PC-9 (cell line): ENCODE measurements around the gene BEND3. TPM values are rescaled to one million over a fixed set of nuclear protein-coding genes. Genes with fewer than 3 reads are reported as not detected.

Experiments used
- BruUV-seq: library from RNA; stranded (reverse); fragments of 400-500 nt; replicated peaks from 2 replicates; lab custom pipeline; 2021; lab: Mats Ljungman, UMichigan
- CTCF ChIA-PET: fragments of 300-600 bp; sonication (Branson Sonifier 250); formaldehyde crosslinking; loops from one replicate; lab custom pipeline; 2022; ENCODE audit warnings: antibody characterized with exemption; lab: Charles Lee
- POLR2A ChIA-PET: fragments of 300-600 bp; sonication (Branson Sonifier 250); formaldehyde crosslinking; loops from one replicate; lab custom pipeline; 2022; ENCODE audit warnings: antibody characterized with exemption; ENCODE audit not compliant: unreplicated experiment; lab: Charles Lee
- DNase-seq, 2 experiments: peaks; one replicate each; pipeline versions ENCODE4 v3.0.0 to v3.0.0-alpha.2; 2015 to 2022; ENCODE audit warnings: mixed read lengths in 1 of 2
- H2AFZ ChIP-seq: fragments of 200-600 bp; sonication (generic); 2 replicates; pipeline ENCODE4 v1.8.1; 2017; ENCODE audit warnings: antibody characterized with exemption
- H3F3A ChIP-seq: fragments of 200-600 bp; sonication (generic); 2 replicates; pipeline ENCODE4 v1.8.1; 2017; ENCODE audit warnings: antibody characterized with exemption, mild to moderate bottlenecking, low read depth; ENCODE audit not compliant: insufficient read depth
- H3K27ac ChIP-seq: fragments of 200-600 bp; sonication (generic); 2 replicates; pipeline ENCODE4 v1.6.1; 2016; ENCODE audit warnings: mixed run types
- H3K27me3 ChIP-seq: fragments of 200-600 bp; sonication (generic); 2 replicates; pipeline ENCODE4 v1.6.1; 2016; ENCODE audit warnings: low read depth, mixed run types; ENCODE audit not compliant: insufficient read depth
- H3K36me3 ChIP-seq: fragments of 200-600 bp; sonication (generic); 2 replicates; pipeline ENCODE4 v1.6.1; 2016; ENCODE audit warnings: low read depth, mixed run types
- H3K4me1 ChIP-seq: fragments of 200-600 bp; sonication (generic); replicated peaks from 2 replicates; pipeline ENCODE4 v1.6.1; 2016; ENCODE audit warnings: mixed run types; ENCODE audit not compliant: insufficient read depth
- H3K4me2 ChIP-seq: fragments of 200-600 bp; sonication (generic); 2 replicates; pipeline ENCODE4 v1.6.1; 2017; ENCODE audit warnings: mixed run types
- H3K4me3 ChIP-seq: fragments of 200-600 bp; sonication (generic); 2 replicates; pipeline ENCODE4 v1.6.1; 2016; ENCODE audit warnings: mixed run types
- H3K79me2 ChIP-seq: fragments of 200-600 bp; sonication (generic); 2 replicates; pipeline ENCODE4 v1.6.1; 2017; ENCODE audit warnings: low read depth, mixed run types
- H3K9me2 ChIP-seq: fragments of 200-600 bp; sonication (generic); 2 replicates; pipeline ENCODE4 v1.8.1; 2017; ENCODE audit warnings: mild to moderate bottlenecking; ENCODE audit not compliant: insufficient read depth
- H3K9me3 ChIP-seq: fragments of 200-600 bp; sonication (generic); 2 replicates; pipeline ENCODE4 v1.8.1; 2016; ENCODE audit warnings: low read depth; ENCODE audit not compliant: insufficient read depth
- H4K20me1 ChIP-seq: fragments of 200-600 bp; sonication (generic); 2 replicates; pipeline ENCODE4 v1.8.1; 2017; ENCODE audit not compliant: insufficient read depth
- CTCF ChIP-seq: fragments of 200-600 bp; sonication (generic); conservative IDR thresholded peaks from 2 replicates; pipeline ENCODE4 v1.6.1; 2017; ENCODE audit warnings: mixed run types, antibody characterized with exemption, mild to moderate bottlenecking, moderate library complexity
- EZH2 ChIP-seq: fragments of 200-600 bp; sonication (generic); IDR thresholded peaks from 2 replicates; pipeline ENCODE4 v1.8.0; 2017; ENCODE audit warnings: antibody characterized with exemption, low read depth
- intact Hi-C: fragments of 100-400 bp; cut with micrococcal nuclease; formaldehyde crosslinking; loops from one replicate; pipeline ENCODE4 v1.10.0; 2022; ENCODE audit not compliant: unreplicated experiment
- total RNA-seq: library from RNA; stranded (reverse); gene quantifications from 2 replicates; pipeline ENCODE4 v1.2.3, GENCODE V29; 2021

Gene BEND3
- total RNA-seq, 1 experiment from 2014 or later, result 3.4 TPM

- ChIA-PET POLR2A (no interaction called here), CTCF (no interaction called here)
- no peak for DNase-seq
- Histone ChIP-seq H3K27me3 (no peaks in the 10 kb centered on the region), H3K9me2 (no peaks in the 10 kb centered on the region), H3K4me3 (no peak overlapping the region), H3F3A (no peaks in the 10 kb centered on the region), H3K79me2 (no peaks in the 10 kb centered on the region), H3K4me1 (peaks cover 9% of the 10 kb centered on the region), H2AFZ (no peak overlapping the region), H3K9me3 (no peaks in the 10 kb centered on the region), H4K20me1 (no peaks in the 10 kb centered on the region), H3K27ac (no peak overlapping the region), H3K36me3 (no peaks in the 10 kb centered on the region), H3K4me2 (no peak overlapping the region)
- BruUV-seq, result no TSS peak
- intact Hi-C loops, result no loop called here
- TF ChIP-seq EZH2 (no peak), CTCF (no peak)
These were observed 46.4 kb downstream of the BEND3 start for GRCh38 chr6:107068691-107069630.

- Histone ChIP-seq H3K9me3 (no peaks in the 10 kb centered on the region), H4K20me1 (no peaks in the 10 kb centered on the region), H3K79me2 (no peaks in the 10 kb centered on the region), H3K4me2 (no peak overlapping the region), H3K27me3 (no peaks in the 10 kb centered on the region), H3K36me3 (no peaks in the 10 kb centered on the region), H3K9me2 (no peaks in the 10 kb centered on the region), H3K4me3 (no peak overlapping the region), H3K4me1 (peaks cover 9% of the 10 kb centered on the region), H2AFZ (no peak overlapping the region), H3K27ac (no peak overlapping the region), H3F3A (no peaks in the 10 kb centered on the region)
- ChIA-PET CTCF (no interaction called here), POLR2A (no interaction called here)
- DNase-seq, result no peak
- TF ChIP-seq EZH2, result no peak
- no peak for TF ChIP-seq CTCF
- intact Hi-C loops, result no loop called here
- no TSS peak for BruUV-seq
These were observed 48.3 kb downstream of the BEND3 start for GRCh38 chr6:107066697-107067659.

GRCh38 chr6:107064579-107065065 is 50.7 kb downstream of the BEND3 start:
- intact Hi-C loops, result no loop called here

More at GRCh38 chr6:107064579-107065065, 50.7 kb downstream of the BEND3 start:
- no TSS peak for BruUV-seq
- Histone ChIP-seq H3K79me2 (no peaks in the 10 kb centered on the region), H3K27me3 (no peaks in the 10 kb centered on the region), H3K4me3 (no peak overlapping the region), H3K4me1 (peaks cover 9% of the 10 kb centered on the region), H2AFZ (no peak overlapping the region), H3K9me2 (no peaks in the 10 kb centered on the region), H4K20me1 (no peaks in the 10 kb centered on the region), H3K4me2 (no peak overlapping the region), H3F3A (no peaks in the 10 kb centered on the region), H3K36me3 (no peaks in the 10 kb centered on the region), H3K9me3 (no peaks in the 10 kb centered on the region), H3K27ac (no peak overlapping the region)
- ChIA-PET CTCF (interaction anchor here (0.6 kb wide), 1 partner anchor 41 kb away, joined by 3 read pairs; no protein-coding TSS in a partner anchor), POLR2A (no interaction called here)
- TF ChIP-seq EZH2 (no peak), CTCF (no peak)
- peak in 1 of 2 experiments; percentile 35 for DNase-seq
